Endothelial cell of umbilical vein (primary cell): ENCODE results near the gene DUOX2.

Experiments
- CTCF ChIP-seq, 2 donors: IDR thresholded peaks; 1 replicate in 1 of 2; 2 replicates in 1 of 2; pipeline ENCODE4 v1.5.1; 2011; ENCODE audit warnings: low read length in 2 of 2, mild to moderate bottlenecking in 2 of 2, moderate library complexity in 2 of 2, control low read depth in 1 of 2, inconsistent platforms in 1 of 2, low read depth in 1 of 2; ENCODE audit not compliant: insufficient read depth in 1 of 2; ENCODE audit errors: extremely low read depth in 1 of 2
- MAX ChIP-seq: IDR thresholded peaks from 2 replicates; pipeline ENCODE4 v1.6.1; 2011; ENCODE audit not compliant: insufficient read depth, insufficient read length

- TF ChIP-seq CTCF (IDR thresholded peaks at IDR 0.05; ENCODE audit: extremely low read depth in 1 of 2, insufficient read depth in 1 of 2, low read depth in 1 of 2, low read length in 2 of 2) (no peak), MAX (no peak)
Observed at GRCh38 chr15:45151998-45152828, 38.2 kb upstream of the DUOX2 start.
